ENCODE measurements around the gene SETBP1.

SETBP1 gene

DNA sequence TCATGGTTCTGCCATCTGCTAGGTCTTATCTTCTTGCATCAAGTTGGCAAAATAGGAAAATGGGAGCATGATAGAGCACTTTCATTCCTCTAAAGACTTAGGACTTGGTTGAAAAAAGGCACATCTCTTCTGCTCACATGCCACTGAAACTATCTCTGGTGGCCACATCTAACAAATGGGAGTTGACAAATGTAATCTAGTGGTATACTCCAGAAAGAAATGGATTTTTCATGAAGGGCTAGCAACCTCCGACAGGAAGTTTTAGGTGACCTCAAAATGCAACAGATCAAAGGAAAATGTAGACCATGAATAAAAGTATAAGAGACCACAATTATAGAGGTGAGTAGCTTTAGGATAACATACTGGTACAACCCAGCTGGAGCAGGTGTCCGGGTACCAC, 224.1 kb downstream of the SETBP1 start:
- no peak for DNase-seq (ENCODE audit: low read depth)

DNA sequence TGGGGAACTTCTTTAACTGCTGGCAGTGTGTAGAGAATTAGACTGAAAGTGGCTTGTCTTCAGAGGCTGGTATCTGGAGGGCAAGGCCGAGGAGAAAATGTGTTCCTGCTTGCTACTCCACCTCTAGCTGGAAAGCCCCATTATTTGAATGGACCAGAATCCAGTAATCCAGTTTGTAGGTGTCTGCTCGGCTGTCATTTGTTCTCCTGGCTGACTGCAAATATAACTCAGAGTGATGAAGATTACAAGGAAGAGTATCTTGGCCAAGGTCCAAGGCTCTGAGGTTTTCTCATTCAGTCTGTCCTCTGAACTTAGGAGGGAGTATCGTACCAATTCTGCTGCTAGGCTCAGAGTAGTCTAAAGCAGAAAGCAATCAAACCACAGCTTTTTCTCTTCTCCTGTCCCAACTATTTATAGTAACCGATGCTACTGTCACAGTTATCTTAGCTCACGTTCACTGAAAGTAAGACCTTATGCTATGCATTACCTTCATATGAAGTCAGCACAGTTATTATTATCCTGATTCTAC, 228.6 kb downstream of the SETBP1 start:
- DNase-seq (ENCODE audit: low read depth): no peak

DNA sequence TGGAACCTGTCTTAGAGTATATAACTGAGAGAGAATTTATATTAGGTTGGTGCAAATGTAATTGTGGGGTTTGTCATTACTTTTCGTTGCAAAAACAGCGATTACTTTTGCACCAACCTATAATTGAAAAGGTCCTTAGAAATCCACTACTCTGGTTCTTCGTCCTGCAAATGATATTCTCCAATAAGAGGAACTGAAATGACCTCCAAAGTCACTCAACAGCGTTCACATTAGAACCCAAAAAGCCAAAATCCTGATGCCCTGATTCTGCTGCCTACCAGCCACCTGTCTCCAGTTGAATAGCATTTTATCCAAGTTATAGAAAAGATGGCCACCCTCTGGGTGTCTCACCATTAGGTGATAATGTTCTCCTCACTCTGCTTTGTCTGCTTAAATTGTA, 230.6 kb downstream of the SETBP1 start:
- no peak for DNase-seq (ENCODE audit: low read depth)

DNA sequence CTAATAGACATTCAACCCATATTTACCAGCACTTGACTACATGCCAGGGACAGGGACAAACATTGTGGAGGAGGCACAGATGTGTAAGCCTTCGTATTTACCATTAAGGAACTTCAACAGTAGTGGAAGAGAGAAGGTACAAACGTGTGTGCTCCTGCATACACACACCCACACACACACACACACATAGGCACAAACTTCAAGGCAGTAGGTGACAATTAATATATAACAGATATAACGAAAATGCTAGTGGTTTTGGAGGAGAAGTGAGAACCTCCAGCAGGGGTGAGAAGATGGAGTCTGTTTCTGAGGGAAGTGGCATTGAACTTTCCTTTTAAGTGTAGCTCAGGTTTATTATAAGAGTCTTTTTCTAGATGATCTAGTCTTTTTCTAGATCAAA, 231.1 kb downstream of the SETBP1 start:
- no peak for DNase-seq (ENCODE audit: low read depth)

DNA sequence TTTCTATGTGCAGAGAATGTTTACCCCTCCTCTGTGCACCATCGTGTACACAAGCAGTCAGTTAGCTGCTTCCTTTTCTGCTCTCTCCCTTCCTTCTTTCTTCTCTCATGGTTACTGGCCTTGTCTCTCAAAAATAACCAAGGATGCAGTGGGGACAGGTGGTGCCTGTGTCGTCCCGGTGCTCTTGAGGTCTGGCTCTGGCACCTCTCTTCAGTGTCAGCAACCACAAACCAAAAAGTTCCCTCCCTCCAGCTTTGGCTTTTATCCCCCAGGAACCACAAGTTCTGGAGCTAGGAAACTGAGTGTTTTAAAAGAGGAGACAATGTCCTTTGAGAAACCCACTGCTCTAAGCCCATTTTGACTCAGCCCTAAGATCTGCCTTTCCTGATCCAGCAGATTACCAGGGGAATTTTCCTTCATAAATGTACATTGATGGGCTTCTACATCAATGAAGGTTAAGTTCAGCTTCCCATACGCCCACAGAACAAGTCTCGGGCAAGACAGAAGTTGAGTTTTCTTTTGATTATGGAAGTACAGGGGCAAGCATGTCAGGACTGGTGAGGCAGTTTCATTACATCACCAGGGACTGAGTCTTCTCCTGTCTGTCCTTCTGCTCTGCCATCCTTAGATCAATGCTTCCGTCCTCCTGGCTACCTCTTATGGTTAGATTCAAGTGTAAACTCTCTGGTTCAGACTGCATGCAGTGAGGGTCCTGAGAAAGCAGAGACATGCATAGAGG, 232.2 kb downstream of the SETBP1 start:
- DNase-seq (ENCODE audit: low read depth): no peak

DNA sequence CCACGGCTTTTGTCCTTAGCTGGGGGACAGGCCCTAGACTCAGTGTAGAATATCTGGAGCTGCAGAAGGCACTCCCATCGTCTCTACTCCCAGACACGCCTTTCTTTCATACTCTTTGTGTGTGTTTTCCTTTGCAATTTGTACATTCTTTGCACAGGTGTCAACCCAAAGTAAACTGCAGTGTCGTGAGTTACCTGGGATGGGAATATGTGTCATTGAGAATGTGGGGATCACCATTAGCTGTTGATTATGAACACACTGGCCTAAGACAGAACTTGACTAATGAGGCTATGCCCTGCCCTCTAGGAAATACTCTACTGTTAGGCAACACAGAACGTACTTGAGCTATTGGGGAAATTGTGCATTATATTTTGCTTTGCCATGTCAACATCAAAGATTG, 233.3 kb downstream of the SETBP1 start:
- no peak for DNase-seq (ENCODE audit: low read depth)

DNA sequence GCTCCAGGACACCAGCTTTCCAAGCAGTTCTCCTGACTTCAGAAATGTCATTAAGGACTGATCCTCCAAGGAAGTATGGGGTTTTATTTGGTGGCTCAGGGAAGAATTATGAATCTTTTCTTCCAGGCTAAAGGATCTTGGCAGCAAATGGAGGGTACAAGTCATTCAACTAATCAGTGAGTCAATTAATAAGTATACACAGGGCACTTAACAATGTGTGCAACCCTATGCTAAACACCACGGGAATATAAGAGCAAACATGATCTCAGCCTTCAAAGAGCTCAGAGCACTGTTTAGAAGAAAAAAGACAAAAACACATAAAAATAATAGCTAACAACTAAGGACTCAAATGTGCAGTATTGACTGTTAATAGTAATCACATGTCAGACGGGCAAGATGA, 234.5 kb downstream of the SETBP1 start:
- no peak for DNase-seq (ENCODE audit: low read depth)

DNA sequence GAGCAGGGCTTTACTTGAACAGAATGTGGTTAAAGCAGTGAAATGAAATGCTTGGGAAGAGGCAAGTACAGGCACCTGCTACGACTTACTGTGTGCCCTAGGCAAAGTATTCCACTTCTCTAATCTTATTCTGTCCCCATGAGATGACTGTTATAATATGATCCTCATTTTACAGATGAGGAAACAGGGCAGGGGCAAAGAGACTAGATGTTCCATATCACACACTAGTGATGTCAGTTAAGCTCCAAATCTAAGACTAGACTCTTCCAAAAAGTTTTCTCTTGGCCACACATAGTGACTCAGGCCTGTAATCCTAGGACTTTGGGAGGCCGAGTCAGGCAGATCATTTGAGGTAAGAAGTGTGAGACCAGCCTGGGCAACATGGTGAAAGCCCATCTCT, 235.0 kb downstream of the SETBP1 start:
- no peak for DNase-seq (ENCODE audit: low read depth)

DNA sequence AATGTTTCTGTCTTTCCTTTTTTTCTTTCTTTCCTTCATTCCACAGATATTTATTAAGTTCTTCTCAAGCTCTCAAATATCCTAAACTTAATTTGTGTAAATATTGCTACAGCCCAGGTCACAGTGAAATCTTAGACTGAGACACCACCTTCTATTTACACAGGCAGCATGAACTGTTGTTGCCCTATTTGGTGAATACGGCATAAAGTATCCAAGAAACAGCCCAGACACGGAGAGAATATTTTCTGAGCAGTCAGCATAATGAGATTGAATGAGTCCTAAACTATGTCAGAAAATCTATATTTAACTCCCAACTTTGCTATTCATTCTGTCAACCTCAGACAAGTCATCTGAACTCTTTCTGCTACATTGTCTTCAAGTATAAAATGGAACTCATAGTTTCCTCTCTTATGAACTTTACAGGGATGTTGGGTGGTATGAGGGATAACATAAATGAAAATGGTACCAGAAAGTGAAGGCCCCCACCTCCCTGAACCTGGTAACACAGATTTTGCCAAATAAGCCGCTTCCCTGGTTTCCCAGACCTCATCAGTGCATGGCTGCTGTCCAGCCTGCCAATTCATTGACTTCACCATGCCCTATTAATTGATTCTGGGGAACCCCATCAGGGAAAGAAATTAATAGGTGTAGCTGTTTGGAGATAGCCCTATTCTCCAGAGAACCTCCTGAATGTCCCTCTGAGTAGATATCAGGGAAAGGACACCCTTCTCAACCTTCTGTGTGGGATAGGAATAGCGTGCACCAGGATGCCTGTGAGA, 235.9 kb downstream of the SETBP1 start:
- no peak for DNase-seq (ENCODE audit: low read depth)

DNA sequence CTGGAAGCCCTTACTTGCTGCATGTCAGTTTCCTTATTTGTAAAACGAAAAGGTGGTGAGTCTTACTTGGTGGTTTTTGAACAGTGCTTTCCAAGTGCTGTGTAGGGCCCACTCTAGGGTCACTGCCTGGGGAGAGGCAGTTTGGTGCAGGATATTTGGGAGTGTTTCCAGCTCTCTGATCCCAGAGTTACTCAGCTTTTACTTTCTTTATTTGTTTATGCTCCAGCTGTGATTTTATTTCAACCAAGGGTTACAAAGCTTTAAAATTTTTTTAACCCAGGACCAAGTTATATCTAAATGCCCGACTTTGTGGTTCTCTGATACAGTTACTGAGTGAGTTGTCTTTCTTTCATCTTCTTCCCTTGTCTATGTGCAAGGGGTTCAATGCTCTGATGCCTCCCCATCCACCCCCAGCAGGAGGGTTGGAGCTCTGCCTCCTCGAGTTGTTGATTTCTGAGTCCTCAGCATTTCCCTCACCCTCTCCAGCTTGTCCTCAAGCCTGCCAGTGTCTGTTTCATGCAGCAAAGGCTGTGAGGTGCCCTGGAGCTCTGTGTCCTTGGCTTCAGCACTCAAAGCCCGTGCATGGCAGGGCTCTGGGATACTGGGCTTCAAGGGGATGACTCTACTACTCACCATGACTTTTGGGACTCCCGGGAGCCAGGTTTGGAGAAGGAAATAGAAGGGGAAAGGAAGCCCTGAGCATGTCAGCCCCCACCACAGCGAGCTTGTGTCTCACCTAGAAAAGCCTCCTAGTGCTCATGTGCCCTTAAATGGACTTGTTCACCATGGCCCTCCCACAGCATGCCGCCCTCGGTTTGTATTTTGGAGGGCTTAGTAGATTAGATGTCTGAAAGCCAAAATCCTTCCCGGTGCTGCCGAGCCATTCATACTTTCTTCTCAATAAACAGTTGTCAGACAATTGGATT, 236.8 kb downstream of the SETBP1 start:
- no peak for DNase-seq (ENCODE audit: low read depth)

DNA sequence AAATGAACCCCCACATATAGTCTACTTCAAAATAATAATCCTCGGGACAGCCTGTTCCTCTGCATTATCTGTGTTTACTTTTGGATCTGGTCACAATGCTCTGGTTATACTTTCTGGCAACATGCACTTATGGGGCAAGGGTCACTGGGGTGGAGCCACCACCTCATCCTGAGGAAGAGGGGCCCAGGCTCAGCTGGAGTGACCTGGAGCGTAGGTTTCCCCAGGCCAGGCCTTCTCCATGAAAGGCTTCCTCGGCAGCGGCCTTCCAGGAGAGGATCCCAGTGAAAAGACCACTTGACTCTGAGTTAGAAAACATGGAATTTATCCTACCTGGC, 237.4 kb downstream of the SETBP1 start:
- DNase-seq (ENCODE audit: low read depth): no peak

DNA sequence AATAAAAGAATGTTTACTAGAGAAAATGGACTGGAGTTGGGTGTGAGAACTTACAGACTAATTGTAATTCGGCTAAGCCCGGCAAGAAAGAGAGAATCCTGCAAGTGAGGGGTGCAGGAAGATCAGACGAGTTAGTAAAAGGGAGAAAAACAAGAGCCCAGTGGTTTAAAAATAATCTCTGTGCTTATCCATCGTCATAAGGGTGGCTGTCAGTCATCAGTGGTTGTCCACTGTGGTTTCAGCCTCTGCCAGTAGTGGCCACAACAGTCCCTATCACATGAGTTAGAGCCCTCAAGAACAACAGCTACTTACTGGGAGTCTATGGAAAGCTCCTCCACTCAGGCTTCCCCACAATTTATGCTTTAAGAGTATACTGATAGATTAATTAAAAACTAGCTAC, 239.8 kb downstream of the SETBP1 start:
- DNase-seq (ENCODE audit: low read depth): no peak

DNA sequence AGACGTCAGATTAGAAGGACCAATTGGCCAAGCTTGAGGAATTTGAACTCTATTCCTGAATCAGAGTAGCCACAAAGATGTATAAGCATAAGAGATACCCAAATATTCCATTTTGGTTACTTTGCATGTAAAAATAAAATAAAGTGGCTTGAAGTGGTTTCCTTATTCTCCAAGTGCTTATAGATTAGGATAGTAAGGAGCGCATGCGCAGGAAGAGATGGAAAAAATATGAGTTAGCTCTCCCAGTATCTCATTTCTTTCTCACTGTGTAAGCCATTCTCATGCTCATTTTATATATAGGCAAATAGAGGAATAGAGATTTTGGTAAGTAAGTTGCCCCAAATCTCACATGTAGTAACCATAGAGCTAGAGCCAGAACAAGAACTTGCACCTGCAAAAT, 241.3 kb downstream of the SETBP1 start:
- no peak for DNase-seq (ENCODE audit: low read depth)

DNA sequence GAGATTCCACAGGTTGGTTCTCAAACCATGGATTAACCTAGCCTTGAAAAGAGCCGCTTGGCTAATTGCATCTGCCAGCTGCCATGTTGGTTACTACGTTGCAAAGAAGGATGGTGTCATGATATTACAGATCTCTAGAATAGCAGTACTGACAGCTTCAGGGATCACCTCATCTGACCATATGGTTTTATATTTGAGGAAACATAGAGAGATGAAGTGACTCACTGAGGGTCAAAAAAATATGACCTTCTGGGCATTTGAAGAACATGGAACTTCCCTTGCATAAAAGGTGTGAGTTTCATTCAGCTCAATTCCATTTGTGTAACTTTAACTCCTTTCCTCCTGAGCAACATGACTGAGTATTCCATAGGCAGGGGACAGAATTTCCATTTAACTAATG, 242.3 kb downstream of the SETBP1 start:
- no peak for DNase-seq (ENCODE audit: low read depth)

DNA sequence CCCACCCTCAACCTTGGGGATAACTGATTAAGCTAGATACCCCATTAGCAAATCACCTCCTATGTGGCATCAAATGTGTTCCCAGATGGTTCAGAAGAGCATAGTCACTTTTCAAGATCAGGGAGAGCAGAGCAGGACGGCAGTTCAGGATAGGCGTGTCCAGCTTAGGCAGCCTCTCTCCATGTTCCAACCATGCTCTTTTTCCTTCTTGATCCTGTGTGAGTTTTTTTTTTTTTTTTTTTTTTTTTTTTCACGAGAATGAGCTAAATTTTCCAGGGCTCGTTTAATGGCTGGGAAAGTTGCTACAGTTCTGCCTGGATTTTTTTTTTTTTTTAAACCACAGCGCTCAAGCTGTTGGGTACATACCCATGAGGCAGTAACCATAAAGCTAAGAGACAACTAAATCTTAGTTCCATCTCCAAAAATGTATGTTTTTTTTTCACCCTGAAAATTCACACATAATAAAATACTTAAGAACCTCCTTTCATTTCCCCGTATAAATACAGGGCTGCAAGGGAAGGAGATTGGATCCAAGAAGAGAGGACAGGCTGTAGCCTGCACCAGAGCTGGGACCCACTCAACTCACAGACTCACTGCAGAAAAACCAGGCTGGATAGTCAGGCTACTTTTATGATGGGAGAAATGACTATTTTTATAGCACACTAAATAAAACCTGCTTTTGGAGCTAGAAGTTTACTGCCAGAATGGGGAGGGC, 244.3 kb downstream of the SETBP1 start:
- DNase-seq (ENCODE audit: low read depth): no peak

DNA sequence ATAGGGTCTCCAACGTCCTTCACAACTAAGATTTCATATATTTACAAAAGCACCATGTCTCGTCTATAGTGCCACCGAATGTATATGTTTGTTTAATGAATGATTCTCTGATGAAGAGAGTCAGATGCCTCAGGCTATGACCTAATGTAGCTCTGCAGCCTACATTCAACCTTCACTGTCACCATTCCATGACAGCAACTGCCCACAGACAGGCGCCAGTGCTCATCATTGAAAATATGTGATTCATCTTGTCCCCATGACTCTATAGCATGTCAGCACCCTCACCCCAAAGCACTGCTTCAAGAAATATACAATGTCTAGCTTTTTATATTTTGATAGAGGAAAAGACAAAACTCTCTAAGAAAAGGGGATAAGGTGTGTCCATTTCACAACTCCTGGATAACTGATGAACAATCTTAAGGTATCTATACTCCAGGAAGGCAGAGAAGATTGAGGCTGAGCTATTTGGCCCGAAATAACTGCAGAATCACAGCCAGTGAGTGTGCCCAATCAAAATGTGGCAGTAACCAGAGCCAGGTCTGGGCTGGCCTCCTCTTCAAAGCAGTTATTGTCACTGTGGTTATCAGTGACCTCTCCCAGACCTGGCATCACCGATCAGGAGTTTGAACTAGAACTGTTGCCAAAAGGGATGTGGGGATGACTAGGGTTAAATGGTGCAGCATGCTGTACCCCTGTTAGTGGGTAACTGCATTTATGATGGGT, 246.6 kb downstream of the SETBP1 start:
- no peak for DNase-seq (ENCODE audit: low read depth)

DNA sequence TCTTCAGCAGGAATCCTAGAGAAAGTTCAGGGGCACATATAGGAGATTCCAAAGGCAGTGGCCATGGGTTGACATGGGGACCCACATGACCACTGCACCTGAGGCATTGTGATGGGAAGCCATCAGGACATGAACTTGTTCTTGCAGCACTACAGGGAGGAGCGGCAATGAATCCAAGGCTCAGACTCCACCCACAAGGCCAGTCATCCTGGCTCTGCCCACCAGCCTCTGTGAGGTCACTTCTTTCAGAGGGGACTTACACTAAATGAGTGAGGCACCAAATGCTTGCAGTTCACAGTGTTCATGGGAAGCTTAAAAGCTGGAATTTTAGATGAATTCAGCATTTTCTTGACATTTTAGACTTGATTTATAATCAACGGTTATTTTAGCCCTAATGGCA, 254.2 kb downstream of the SETBP1 start:
- DNase-seq (ENCODE audit: low read depth): no peak

DNA sequence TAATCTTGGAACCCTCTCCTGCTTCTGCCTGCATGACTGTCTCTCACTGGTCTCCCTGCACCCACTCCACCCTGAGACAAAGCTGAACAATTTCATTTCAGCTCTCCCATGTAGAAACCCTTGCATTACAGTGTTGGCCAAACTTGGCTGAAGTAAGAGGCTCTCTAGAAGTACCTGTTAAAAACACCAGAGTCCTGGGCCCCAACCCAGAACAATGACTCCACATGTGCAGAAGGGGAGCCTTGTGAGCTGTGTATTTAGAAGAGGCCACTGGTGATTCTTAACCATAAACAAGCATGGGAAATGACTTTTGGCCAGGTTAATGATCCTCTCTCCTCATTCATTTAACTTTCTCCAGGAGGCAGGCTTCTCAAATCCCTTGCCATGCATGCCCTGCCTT, 254.8 kb downstream of the SETBP1 start:
- DNase-seq (ENCODE audit: low read depth): no peak

DNA sequence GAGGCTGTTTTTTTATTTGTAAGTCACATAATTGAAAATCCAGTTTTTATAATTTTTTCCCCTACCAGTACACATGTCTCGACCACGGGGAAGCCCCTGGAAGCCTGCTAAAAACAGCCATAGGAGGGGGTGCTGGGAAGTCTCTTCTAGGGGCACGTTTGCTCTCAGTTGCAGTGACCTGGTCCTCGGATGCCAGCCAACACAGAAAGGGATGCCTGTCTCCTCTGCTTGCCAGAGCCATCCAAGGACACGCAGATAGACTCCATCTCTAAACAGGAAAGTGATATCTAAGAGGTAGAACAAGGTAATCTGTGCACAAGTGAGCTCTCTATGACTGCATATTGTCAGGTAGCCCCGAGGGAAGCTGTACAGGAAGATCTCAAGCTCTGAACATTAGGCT, 255.8 kb downstream of the SETBP1 start:
- DNase-seq (ENCODE audit: low read depth): no peak

DNA sequence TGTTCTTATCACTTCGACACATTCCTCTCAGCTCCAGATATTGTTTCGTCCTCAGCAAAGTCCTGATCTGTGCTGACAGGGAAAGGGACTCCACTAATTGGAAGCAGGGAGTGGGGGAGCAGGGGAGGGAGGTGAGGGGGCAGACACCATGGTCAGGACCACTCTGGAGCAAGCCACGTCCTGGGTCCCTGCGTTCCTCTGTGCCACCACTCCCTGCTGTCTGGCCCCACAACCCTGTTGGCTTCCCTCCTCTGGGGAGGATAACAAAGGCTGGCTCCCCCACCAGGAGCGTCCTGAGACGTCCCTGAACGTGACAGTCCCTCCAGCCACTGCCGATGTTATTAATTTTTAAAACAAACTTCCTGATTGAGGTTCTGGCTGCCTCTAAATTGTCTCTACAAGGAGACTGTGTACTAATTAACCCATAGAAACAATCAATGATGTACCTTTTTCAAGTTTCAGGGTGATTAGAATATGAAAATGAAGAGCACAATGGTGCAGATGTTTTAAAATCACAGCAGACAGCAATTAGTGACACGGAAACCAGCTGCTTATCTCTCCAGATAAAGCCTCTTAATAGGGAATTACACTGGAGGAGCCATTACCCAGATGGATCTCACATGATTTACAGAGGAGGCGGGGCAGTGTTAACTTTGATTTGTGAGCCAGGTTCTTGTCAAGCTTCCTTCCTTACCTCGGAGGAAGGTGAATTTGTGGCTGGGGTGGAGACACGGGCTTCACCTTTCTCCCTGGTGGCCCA, 257.5 kb downstream of the SETBP1 start:
- no peak for DNase-seq (ENCODE audit: low read depth)
